Stimulated activated CD4-positive, alpha-beta T cell treated with anti-CD3 and anti-CD28 coated beads, Interleukin-12 subunit alpha, Interleukin-12 subunit beta, amount 100 ng/mL, for 24 hours (primary cell): ENCODE measurements around the gene HCRTR1.

Experiments used
- DNase-seq, 2 experiments: peaks; one replicate each; pipeline ENCODE4 v3.0.0-alpha.2; 2020; ENCODE audit warnings: low read depth in 2 of 2

Gene HCRTR1

GRCh38 chr1:31617218-31617915, at the start of gene HCRTR1:
Gene HCRTR1, plus strand, starts transcription at chr1:31617689. Its CDS starts 1,504 bp downstream, at chr1:31619193.
- no peak for DNase-seq

DNA sequence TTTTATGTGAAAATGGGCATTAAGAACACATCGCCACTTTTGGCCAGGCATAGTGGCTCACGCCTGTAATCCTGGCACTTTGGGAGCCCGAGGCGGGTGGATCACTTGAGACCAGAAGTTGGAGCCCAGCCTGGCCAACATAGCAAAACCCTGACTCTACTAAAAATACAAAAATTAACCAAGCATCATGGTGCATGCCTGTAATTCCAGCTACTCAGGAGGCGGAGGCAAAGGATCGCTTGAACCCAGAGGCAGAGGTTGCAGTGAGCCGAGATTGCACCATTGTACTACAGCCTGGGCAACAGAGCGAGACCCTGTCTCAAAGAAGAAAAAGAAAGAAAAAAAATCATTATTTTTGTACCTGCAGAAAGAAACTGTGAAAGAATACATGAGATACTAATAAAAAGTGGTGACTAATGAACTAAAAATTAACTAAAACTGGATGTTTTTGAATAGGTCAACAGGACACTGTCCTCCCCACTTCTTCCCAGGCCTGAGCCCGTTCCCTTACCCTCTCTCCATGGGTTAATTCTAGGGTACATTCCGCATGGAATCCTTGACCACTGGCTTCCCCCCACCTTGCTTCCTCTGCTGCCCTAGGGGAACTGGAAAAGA, 49.4 kb upstream of the HCRTR1 start:
- DNase-seq, result no peak

GRCh38 chr1:31568895-31569595, 48.4 kb upstream of the HCRTR1 start:
- no peak for DNase-seq

- DNase-seq, result no peak
Observed at GRCh38 chr1:31569596-31570173, 47.8 kb upstream of the HCRTR1 start.

DNA sequence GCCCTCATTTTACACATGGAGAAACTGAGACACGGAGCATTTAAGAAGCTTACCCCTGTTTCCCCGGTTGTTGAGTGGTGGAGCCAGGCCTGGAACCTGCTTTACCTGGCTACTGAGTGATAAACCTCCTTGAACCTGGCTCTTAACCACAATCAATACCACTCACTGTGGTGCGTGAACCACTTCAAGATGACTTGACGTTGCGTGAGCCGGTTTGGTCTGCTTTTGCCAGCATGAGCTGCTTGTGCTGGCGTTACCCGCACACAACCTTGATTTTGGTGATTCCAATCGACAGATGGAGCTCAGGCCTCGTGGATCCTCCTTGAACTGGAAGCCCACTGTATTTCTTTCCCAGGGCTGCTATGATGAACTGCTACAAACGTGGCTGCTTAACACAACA, 47.3 kb upstream of the HCRTR1 start:
- DNase-seq, result no peak

DNA sequence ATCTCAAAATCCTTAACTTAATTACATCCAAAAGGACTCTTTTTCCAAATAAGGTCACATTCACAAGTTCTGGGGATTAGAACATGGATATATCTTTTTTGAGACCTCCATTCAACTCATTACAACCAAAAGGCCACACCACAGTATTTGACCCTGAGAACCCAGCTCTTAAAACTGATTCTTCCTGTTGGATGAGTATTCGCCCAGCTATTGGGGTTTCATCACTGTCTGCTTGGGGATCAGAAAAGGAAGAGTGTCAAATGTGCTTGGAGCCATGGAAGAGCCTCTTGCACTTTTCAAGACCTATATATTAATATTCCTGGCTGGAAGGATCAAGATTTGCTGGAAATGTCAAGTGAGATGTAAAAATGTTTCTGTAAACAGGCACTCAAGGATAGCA, 46.6 kb upstream of the HCRTR1 start:
- no peak for DNase-seq

DNA sequence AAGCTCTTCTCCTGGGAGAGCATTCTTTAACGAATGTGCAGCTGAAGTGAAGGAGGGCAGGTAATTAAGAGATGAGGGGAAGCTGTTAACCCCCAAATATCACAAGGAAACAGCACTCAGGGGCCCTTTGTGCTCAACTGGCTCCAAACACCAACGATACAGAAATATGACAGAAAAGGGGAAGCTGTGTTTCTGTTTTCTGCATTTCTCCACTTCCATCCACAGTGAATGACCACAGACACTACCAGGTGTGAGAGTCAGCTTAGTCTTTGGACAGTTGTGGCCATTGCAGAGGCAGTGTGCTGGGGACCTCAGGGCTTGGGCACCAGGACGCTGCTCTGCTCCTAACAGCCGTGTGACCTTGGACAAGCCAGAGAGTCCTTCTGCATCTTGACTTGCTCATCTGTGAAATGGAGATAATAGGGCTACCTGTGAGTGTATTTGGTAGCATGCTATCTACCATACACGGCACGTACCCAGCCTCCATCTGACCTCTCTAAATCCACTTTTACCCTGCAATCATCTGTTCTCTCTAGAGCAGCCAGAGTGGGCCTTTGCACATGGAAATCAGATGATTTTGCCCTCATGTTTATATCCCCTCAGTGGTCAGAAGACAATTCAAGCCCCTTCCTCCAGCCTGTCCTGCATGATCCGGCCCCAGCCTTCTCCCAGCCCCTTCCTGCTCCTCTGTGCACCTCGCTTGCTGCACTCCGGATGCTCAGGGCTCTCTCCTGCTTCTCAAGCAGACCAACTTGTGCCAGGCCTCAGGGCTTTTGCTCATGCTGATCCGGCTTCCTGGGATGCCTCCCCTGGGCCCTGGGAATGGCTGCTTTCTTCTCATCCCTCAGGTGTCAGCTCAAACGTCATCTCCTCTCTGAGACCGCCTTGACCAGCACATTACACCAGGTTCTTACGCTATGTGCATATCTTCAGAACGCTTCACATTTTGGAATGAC, 45.9 kb upstream of the HCRTR1 start:
- DNase-seq, result no peak

DNA sequence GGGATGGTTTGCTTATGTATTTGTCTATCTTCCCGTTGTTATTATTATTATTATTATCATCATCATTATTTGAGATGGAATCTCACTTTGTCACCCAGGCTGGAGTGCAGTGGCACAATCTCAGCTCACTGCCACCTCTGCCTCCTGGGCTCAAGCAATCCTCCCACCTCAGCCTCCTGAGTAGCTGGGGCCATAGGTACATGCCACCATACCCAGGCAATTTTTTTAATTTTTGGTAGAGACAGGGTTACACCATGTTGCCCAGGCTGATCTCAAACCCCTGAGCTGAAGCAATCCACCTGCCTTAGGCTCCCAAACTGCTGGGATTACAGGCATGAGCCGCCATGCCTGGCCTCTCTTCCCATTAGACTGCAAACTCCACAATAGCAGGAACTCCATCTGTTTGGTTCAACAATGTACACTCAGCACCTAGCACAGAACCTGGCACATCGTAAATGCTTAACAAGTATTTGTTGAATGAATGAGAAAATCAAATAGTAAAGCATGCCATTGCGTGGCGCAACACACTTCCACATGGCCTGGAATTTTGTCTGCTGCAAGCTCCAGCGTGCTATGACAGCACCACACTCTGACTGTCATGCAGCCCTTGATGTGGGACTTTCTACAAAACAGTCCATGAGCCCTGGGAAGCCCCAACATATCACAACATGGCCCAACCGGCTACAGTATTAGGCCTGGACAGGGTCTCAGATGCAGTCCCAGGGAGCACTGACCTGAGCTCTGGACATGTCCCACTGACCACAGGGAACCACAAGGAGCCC, 45.0 kb upstream of the HCRTR1 start:
- DNase-seq, result no peak

DNA sequence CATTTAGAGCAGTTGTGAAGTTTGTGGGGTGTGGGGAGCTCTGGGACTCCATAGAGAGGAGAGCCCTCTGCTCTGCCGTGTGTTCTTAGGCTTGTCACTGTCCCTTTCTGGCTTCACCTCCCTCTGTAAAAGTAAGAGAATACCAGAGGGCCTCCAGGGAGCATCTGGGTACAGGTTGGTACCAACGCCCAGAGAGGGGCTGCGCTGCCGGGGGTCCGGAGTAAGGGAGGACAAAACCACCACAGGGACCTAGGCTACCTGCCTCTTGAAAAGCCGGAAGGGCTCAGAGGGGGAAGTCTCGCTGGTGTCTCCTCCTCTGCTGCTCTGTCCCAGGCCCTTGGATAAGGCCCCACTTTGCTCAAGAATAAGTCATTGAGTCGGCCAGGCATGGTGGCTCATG, 44.2 kb upstream of the HCRTR1 start:
- DNase-seq, result no peak

GRCh38 chr1:31574749-31575368, 42.6 kb upstream of the HCRTR1 start:
- no peak for DNase-seq

- DNase-seq, result no peak
Observed at GRCh38 chr1:31575369-31576140, 41.9 kb upstream of the HCRTR1 start.

DNA sequence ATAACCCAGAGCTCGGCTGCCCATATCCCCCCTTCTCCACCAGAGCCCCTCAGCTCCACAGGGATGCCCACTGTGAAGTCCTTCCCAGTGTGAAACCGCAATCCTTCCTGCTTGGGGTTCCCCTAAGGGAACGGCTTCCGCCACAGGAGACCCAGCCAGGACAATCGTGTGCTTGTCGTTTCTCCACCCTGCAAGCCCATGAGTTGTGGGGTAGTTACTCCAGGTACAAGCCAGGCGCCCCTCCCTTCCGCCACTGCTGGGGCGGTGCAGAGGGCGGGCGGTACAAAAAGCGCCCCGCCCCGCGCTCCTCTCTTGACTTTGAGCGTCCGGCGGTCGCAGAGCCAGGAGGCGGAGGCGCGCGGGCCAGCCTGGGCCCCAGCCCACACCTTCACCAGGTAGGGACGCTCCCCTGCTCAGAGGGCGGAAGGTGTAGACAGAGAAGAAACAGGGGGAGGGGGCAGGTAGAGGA, 41.3 kb upstream of the HCRTR1 start, which contains the start of gene TINAGL1:
Gene TINAGL1 (plus strand): TSS at position 315 of the 469 bp plus-strand sequence. CDS start 634 bp downstream, outside the sequence.
- no peak for DNase-seq

- no peak for DNase-seq
Observed at GRCh38 chr1:31576743-31577455, 40.6 kb upstream of the HCRTR1 start.

GRCh38 chr1:31577515-31578192, 39.8 kb upstream of the HCRTR1 start:
- no peak for DNase-seq

- no peak for DNase-seq
Observed at GRCh38 chr1:31579374-31579773, 38.1 kb upstream of the HCRTR1 start.

DNA sequence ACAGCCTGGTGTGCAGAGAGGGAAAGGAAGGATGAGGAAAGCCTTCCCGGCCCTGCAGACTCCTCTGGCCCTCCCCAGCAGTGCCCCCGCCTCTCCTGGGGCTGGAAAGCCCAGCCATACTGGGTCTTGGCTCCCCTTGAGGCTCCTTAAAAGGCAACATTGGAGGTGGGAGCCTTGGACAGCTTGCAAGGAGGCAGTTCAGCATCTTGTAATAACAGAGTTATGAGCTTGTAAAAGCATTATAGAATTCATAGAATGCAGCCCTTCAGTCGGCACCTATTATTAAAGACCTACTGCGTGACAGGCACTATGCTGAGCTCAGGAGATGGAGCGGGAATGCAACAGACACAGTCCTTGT, 37.0 kb upstream of the HCRTR1 start:
- DNase-seq, result no peak

GRCh38 chr1:31580891-31581603, 36.4 kb upstream of the HCRTR1 start:
- DNase-seq, result no peak
